Caco-2 (cell line): ENCODE results near the gene TRAPPC10. TPM values are rescaled to one million over a fixed set of nuclear protein-coding genes. Genes with fewer than 3 reads are reported as not detected.

Source experiments
- BruUV-seq: library from RNA; stranded (reverse); fragments of 400-500 nt; replicated peaks from 2 replicates; lab custom pipeline; 2021; lab: Mats Ljungman, UMichigan
- CTCF ChIA-PET: fragments of 300-600 bp; sonication (Branson Sonifier 250); formaldehyde crosslinking; loops from one replicate; lab custom pipeline; 2022; ENCODE audit warnings: antibody characterized with exemption; lab: Charles Lee
- POLR2A ChIA-PET: fragments of 300-600 bp; sonication (Branson Sonifier 250); formaldehyde crosslinking; loops from one replicate; lab custom pipeline; 2022; ENCODE audit warnings: antibody characterized with exemption; lab: Charles Lee
- DNase-seq, 2 experiments: peaks; one replicate each; pipeline versions ENCODE4 v3.0.0 to v3.0.0-alpha.2; 2020 to 2022
- H3K27me3 ChIP-seq: replicated peaks from 2 replicates; pipeline ENCODE4 v1.6.0; 2011; ENCODE audit warnings: low read length; ENCODE audit not compliant: control insufficient read depth, insufficient read depth
- H3K36me3 ChIP-seq: 2 replicates; pipeline ENCODE4 v1.5.1; 2011; ENCODE audit warnings: low read length; ENCODE audit not compliant: control insufficient read depth, insufficient read depth
- H3K4me1 ChIP-seq: fragments of 250-450 bp; sonication (Bioruptor Pico); 2 replicates; pipeline ENCODE4 v1.5.1; 2020; ENCODE audit warnings: mild to moderate bottlenecking
- H3K4me3 ChIP-seq: 2 replicates; pipeline ENCODE4 v1.5.1; 2011; ENCODE audit warnings: low read depth, mild to moderate bottlenecking, control low read depth, low read length
- H3K9me3 ChIP-seq: fragments of 250-450 bp; sonication (Bioruptor Pico); 2 replicates; pipeline ENCODE4 v1.5.1; 2020; ENCODE audit warnings: mild to moderate bottlenecking, moderate library complexity
- H3K27ac Mint-ChIP-seq: one replicate; pipeline ENCODE4 v1.8.0; 2022; ENCODE audit warnings: mixed read lengths; ENCODE audit not compliant: unreplicated experiment
- H3K27me3 Mint-ChIP-seq: one replicate; pipeline ENCODE4 v1.8.0; 2022; ENCODE audit warnings: mixed read lengths; ENCODE audit not compliant: insufficient read depth, unreplicated experiment
- H3K36me3 Mint-ChIP-seq: one replicate; pipeline ENCODE4 v1.8.0; 2022; ENCODE audit warnings: mild to moderate bottlenecking, mixed read lengths; ENCODE audit not compliant: insufficient read depth, unreplicated experiment
- H3K4me1 Mint-ChIP-seq: one replicate; pipeline ENCODE4 v1.8.0; 2022; ENCODE audit warnings: low read depth, mixed read lengths; ENCODE audit not compliant: unreplicated experiment
- H3K4me3 Mint-ChIP-seq: one replicate; pipeline ENCODE4 v1.8.0; 2022; ENCODE audit warnings: mild to moderate bottlenecking, moderate library complexity, mixed read lengths; ENCODE audit not compliant: unreplicated experiment
- H3K9me3 Mint-ChIP-seq: one replicate; pipeline ENCODE4 v1.8.0; 2022; ENCODE audit warnings: mixed read lengths; ENCODE audit not compliant: unreplicated experiment
- CTCF ChIP-seq, 2 experiments: fragments of 200-600 bp in 1 of 2; IDR thresholded peaks; 1 replicate in 1 of 2; 2 replicates in 1 of 2; pipeline versions ENCODE4 v1.5.1 to v1.8.0; 2011 to 2022; ENCODE audit warnings: antibody characterized with exemption in 1 of 2, control low read depth in 1 of 2, inconsistent platforms in 1 of 2, low read depth in 1 of 2, low read length in 1 of 2, mild to moderate bottlenecking in 1 of 2, moderate library complexity in 1 of 2; ENCODE audit not compliant: insufficient read depth in 1 of 2, severe bottlenecking in 1 of 2, unreplicated experiment in 1 of 2
- intact Hi-C: fragments of 100-400 bp; cut with micrococcal nuclease; formaldehyde crosslinking; loops from one replicate; pipeline ENCODE4 v1.10.0; 2022; ENCODE audit not compliant: unreplicated experiment
- total RNA-seq: library from RNA; stranded (reverse); gene quantifications from 2 replicates; pipeline ENCODE4 v1.2.3, GENCODE V29; 2022

Gene TRAPPC10
- total RNA-seq, 1 experiment from 2014 or later, result 43.4 TPM

- Histone ChIP-seq H3K9me3 (no peaks in the 10 kb centered on the region), H3K36me3 (no peaks in the 10 kb centered on the region), H3K4me3 (no peak overlapping the region), H3K4me1 (no peaks in the 10 kb centered on the region; the same call in 1 of the 2 replicates), H3K27me3 (no peaks in the 10 kb centered on the region)
- H3K36me3 Mint-ChIP-seq, result peaks cover 17% of the 10 kb centered on the region
- intact Hi-C loops, result no loop called here
- no peak for DNase-seq
- ChIA-PET CTCF (no interaction called here), POLR2A (no interaction called here)
- no TSS peak for BruUV-seq
- no peaks in the 10 kb centered on the region for H3K4me1 Mint-ChIP-seq
- no peak overlapping the region for H3K27ac Mint-ChIP-seq
- H3K27me3 Mint-ChIP-seq, result no peaks in the 10 kb centered on the region
- no peak for TF ChIP-seq CTCF (IDR thresholded peaks at IDR 0.05; ENCODE audit: insufficient read depth in 1 of 2, low read depth in 1 of 2, low read length in 1 of 2, severe bottlenecking in 1 of 2, unreplicated experiment in 1 of 2)
- no peaks in the 10 kb centered on the region for H3K9me3 Mint-ChIP-seq
- no peak overlapping the region for H3K4me3 Mint-ChIP-seq
These were observed 23.4 kb upstream of the TRAPPC10 start for GRCh38 chr21:43988506-43989230.

GRCh38 chr21:43989401-43989800 is 22.7 kb upstream of the TRAPPC10 start:
- H3K4me3 Mint-ChIP-seq, result no peak overlapping the region
- H3K9me3 Mint-ChIP-seq, result no peaks in the 10 kb centered on the region
- no peaks in the 10 kb centered on the region for H3K36me3 ChIP-seq
- TF ChIP-seq CTCF (IDR thresholded peaks at IDR 0.05; ENCODE audit: insufficient read depth in 1 of 2, low read depth in 1 of 2, low read length in 1 of 2, severe bottlenecking in 1 of 2, unreplicated experiment in 1 of 2), result no peak
- H3K9me3 ChIP-seq, result no peaks in the 10 kb centered on the region
- peaks cover 17% of the 10 kb centered on the region for H3K36me3 Mint-ChIP-seq
- DNase-seq, result no peak
- no peaks in the 10 kb centered on the region for H3K27me3 ChIP-seq
- no peaks in the 10 kb centered on the region for H3K4me1 Mint-ChIP-seq
- no peaks in the 10 kb centered on the region; the same call in 1 of the 2 replicates for H3K4me1 ChIP-seq
- ChIA-PET POLR2A (no interaction called here), CTCF (no interaction called here)
- no peak overlapping the region for H3K27ac Mint-ChIP-seq
- no TSS peak for BruUV-seq
- H3K27me3 Mint-ChIP-seq, result no peaks in the 10 kb centered on the region
- intact Hi-C loops, result no loop called here
- H3K4me3 ChIP-seq, result no peak overlapping the region

GRCh38 chr21:43991447-43991991 is 20.6 kb upstream of the TRAPPC10 start:
- Mint-ChIP-seq H3K4me3 (no peak overlapping the region), H3K27ac (no peak overlapping the region), H3K9me3 (no peaks in the 10 kb centered on the region), H3K27me3 (no peaks in the 10 kb centered on the region), H3K36me3 (peaks cover 5% of the 10 kb centered on the region), H3K4me1 (no peaks in the 10 kb centered on the region)
- no peak overlapping the region for H3K4me3 ChIP-seq
- H3K9me3 ChIP-seq, result no peaks in the 10 kb centered on the region
- no TSS peak for BruUV-seq
- H3K4me1 ChIP-seq, result no peaks in the 10 kb centered on the region; the same call in 1 of the 2 replicates
- DNase-seq, result no peak
- TF ChIP-seq CTCF (IDR thresholded peaks at IDR 0.05; ENCODE audit: insufficient read depth in 1 of 2, low read depth in 1 of 2, low read length in 1 of 2, severe bottlenecking in 1 of 2, unreplicated experiment in 1 of 2), result no peak
- intact Hi-C loops, result no loop called here
- CTCF ChIA-PET, result no interaction called here
- H3K27me3 ChIP-seq, result no peaks in the 10 kb centered on the region
- H3K36me3 ChIP-seq, result no peaks in the 10 kb centered on the region
- POLR2A ChIA-PET, result no interaction called here
